Measurements from ENCODE around the gene RAB6B. TPM values are rescaled to one million over a fixed set of nuclear protein-coding genes. Genes with fewer than 3 reads are reported as not detected.

RAB6B gene
- total and polyA plus RNA-seq, 7 experiments from 2014 or later: 0.14 to 1.2 (median 0.22) TPM; not detected in 3

GRCh38 chr3:133940536-133940935 lies 44.9 kb upstream of the RAB6B start:
- Mint-ChIP-seq H3K4me3 (no peak overlapping the region), H3K27me3 (peaks cover 0 to 15% (median 4%) of the 10 kb centered on the region in 5 donors), H3K4me1 (peaks cover 5 to 13% (median 6%) of the 10 kb centered on the region in 7 donors), H3K9me3 (no peaks in the 10 kb centered on the region), H3K27ac (no peak overlapping the region), H3K36me3 (no peaks in the 10 kb centered on the region)
- H3K9me3 ChIP-seq (ENCODE audit: control insufficient read depth in 2 of 3, low read length in 3 of 3): no peaks in the 10 kb centered on the region
- peaks cover 0 to 2% of the 10 kb centered on the region in 2 donors for H3K27me3 ChIP-seq (ENCODE audit: control insufficient read depth in 2 of 2, insufficient read depth in 2 of 2, low read length in 2 of 2)
- ChIA-PET POLR2A (no interaction called here), CTCF (no interaction called here)
- no peak overlapping the region for H3K27ac ChIP-seq (ENCODE audit: low read depth, low read length)
- no peak overlapping the region for H3K4me3 ChIP-seq (ENCODE audit: low read length)
- no peak for DNase-seq
- H3K36me3 ChIP-seq (ENCODE audit: control insufficient read depth in 2 of 3, insufficient read depth in 3 of 3, low read length in 3 of 3): no peaks in the 10 kb centered on the region
- no peak for ATAC-seq
- no peaks in the 10 kb centered on the region for H3K4me1 ChIP-seq (ENCODE audit: control insufficient read depth in 2 of 2, insufficient read depth in 2 of 2, low read length in 2 of 2)
- intact Hi-C loops (cut with micrococcal nuclease): no loop called here

- intact Hi-C loops (cut with micrococcal nuclease): no loop called here
- no peak overlapping the region for H3K4me3 ChIP-seq (ENCODE audit: low read length)
- DNase-seq: no peak
- H3K36me3 ChIP-seq (ENCODE audit: control insufficient read depth in 2 of 3, insufficient read depth in 3 of 3, low read length in 3 of 3): no peaks in the 10 kb centered on the region
- no peak for ATAC-seq
- ChIA-PET POLR2A (no interaction called here), CTCF (no interaction called here)
- no peaks in the 10 kb centered on the region for H3K9me3 ChIP-seq (ENCODE audit: control insufficient read depth in 2 of 3, low read length in 3 of 3)
- no peaks in the 10 kb centered on the region for H3K4me1 ChIP-seq (ENCODE audit: control insufficient read depth in 2 of 2, insufficient read depth in 2 of 2, low read length in 2 of 2)
- no peaks in the 10 kb centered on the region for H3K36me3 Mint-ChIP-seq
- H3K9me3 Mint-ChIP-seq: no peaks in the 10 kb centered on the region
- H3K4me3 Mint-ChIP-seq: no peak overlapping the region
- H3K27ac Mint-ChIP-seq: no peak overlapping the region
- H3K27ac ChIP-seq (ENCODE audit: low read depth, low read length): no peak overlapping the region
- peaks cover 5 to 13% (median 6%) of the 10 kb centered on the region in 7 donors for H3K4me1 Mint-ChIP-seq
- peaks cover 0 to 14% (median 4%) of the 10 kb centered on the region in 5 donors for H3K27me3 Mint-ChIP-seq
- H3K27me3 ChIP-seq (ENCODE audit: control insufficient read depth in 2 of 2, insufficient read depth in 2 of 2, low read length in 2 of 2): peaks cover 0 to 2% of the 10 kb centered on the region in 2 donors
Measured at GRCh38 chr3:133939463-133939835, 43.8 kb upstream of the RAB6B start.

- Mint-ChIP-seq H3K36me3 (no peaks in the 10 kb centered on the region), H3K27me3 (peaks cover 0 to 8% (median 4%) of the 10 kb centered on the region in 5 donors), H3K4me1 (peaks cover 5 to 11% (median 6%) of the 10 kb centered on the region in 7 donors), H3K27ac (no peak overlapping the region), H3K9me3 (no peaks in the 10 kb centered on the region), H3K4me3 (no peak overlapping the region)
- CTCF ChIA-PET: no interaction called here
- intact Hi-C loops (cut with micrococcal nuclease): no loop called here
- ATAC-seq (no peak), DNase-seq (no peak)
- H3K9me3 ChIP-seq (ENCODE audit: control insufficient read depth in 2 of 3, low read length in 3 of 3): no peaks in the 10 kb centered on the region
- H3K36me3 ChIP-seq (ENCODE audit: control insufficient read depth in 2 of 3, insufficient read depth in 3 of 3, low read length in 3 of 3): no peaks in the 10 kb centered on the region
- H3K27me3 ChIP-seq (ENCODE audit: control insufficient read depth in 2 of 2, insufficient read depth in 2 of 2, low read length in 2 of 2): peaks cover 0 to 2% of the 10 kb centered on the region in 2 donors
- no peak overlapping the region for H3K4me3 ChIP-seq (ENCODE audit: low read length)
- H3K27ac ChIP-seq (ENCODE audit: low read depth, low read length): no peak overlapping the region
- POLR2A ChIA-PET: no interaction called here
- H3K4me1 ChIP-seq (ENCODE audit: control insufficient read depth in 2 of 2, insufficient read depth in 2 of 2, low read length in 2 of 2): no peaks in the 10 kb centered on the region
Measured at GRCh38 chr3:133938770-133939462, 43.2 kb upstream of the RAB6B start.

DNA sequence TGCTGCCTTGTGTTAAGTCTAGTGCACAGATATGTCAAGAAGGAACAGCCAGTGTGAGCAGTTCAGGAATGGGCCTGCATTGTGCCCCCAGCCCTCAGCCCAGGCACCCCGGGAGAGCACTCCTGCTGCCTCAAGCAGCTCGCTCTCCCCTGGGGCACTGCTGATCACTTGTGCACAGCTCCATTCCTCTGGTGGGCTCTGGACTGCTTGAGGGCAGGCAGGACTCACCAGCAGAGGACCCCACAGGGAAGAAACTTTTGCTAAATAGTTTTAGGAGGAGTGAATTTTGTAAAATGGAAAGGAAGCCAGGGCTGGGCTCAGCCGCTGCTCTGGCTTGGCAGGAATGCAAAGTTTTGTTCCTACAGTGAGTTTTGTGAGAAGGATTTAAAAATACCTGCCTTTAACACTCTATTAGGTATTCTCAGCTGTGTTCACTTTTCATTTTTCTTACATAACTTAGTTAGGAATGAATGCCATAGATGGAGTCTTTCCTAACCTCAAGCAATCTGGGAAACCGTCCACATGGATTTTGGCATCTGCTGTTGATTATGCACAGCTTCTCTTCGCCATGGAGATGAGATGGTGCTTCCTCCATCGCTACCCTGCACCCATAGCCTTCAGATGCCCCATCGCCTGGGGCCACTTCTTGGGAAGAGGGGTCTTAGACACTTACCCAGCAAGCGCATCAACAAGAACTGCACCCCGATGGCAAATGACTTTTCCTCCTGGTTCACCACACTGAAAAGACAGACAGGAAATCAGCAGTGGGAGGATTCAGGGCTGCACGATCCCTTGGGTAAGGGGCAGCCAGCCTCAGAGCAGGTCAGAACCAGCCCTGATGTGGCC lies 42.3 kb upstream of the RAB6B start:
- Histone ChIP-seq H3K36me3 (ENCODE audit: control insufficient read depth in 2 of 3, insufficient read depth in 3 of 3, low read length in 3 of 3) (no peaks in the 10 kb centered on the region), H3K27me3 (ENCODE audit: control insufficient read depth in 2 of 2, insufficient read depth in 2 of 2, low read length in 2 of 2) (peaks cover 0 to 2% of the 10 kb centered on the region in 2 donors), H3K4me1 (ENCODE audit: control insufficient read depth in 2 of 2, insufficient read depth in 2 of 2, low read length in 2 of 2) (no peaks in the 10 kb centered on the region), H3K4me3 (ENCODE audit: low read length) (no peak overlapping the region), H3K9me3 (ENCODE audit: control insufficient read depth in 2 of 3, low read length in 3 of 3) (no peaks in the 10 kb centered on the region), H3K27ac (ENCODE audit: low read depth, low read length) (no peak overlapping the region)
- ChIA-PET POLR2A (no interaction called here), CTCF (no interaction called here)
- Mint-ChIP-seq H3K36me3 (no peaks in the 10 kb centered on the region), H3K9me3 (no peaks in the 10 kb centered on the region), H3K4me1 (peaks cover 4 to 6% (median 6%) of the 10 kb centered on the region in 7 donors), H3K27ac (no peak overlapping the region), H3K27me3 (peaks cover 0 to 8% (median 4%) of the 10 kb centered on the region in 5 donors), H3K4me3 (no peak overlapping the region)
- no peak for DNase-seq
- intact Hi-C loops (cut with micrococcal nuclease): no loop called here
- ATAC-seq: no peak

- ATAC-seq: no peak
- intact Hi-C loops (cut with micrococcal nuclease): no loop called here
Measured at GRCh38 chr3:133937061-133937686, 41.5 kb upstream of the RAB6B start.

GRCh38 chr3:133935843-133936769 lies 40.4 kb upstream of the RAB6B start:
- Histone ChIP-seq H3K27me3 (ENCODE audit: control insufficient read depth in 2 of 2, insufficient read depth in 2 of 2, low read length in 2 of 2) (no peaks in the 10 kb centered on the region), H3K9me3 (ENCODE audit: control insufficient read depth in 2 of 3, low read length in 3 of 3) (no peaks in the 10 kb centered on the region), H3K4me3 (ENCODE audit: low read length) (no peak overlapping the region), H3K27ac (ENCODE audit: low read depth, low read length) (no peak overlapping the region), H3K4me1 (ENCODE audit: control insufficient read depth in 2 of 2, insufficient read depth in 2 of 2, low read length in 2 of 2) (no peaks in the 10 kb centered on the region), H3K36me3 (ENCODE audit: control insufficient read depth in 2 of 3, insufficient read depth in 3 of 3, low read length in 3 of 3) (no peaks in the 10 kb centered on the region)
- H3K4me1 Mint-ChIP-seq: no peaks in the 10 kb centered on the region
- no peak overlapping the region for H3K4me3 Mint-ChIP-seq
- H3K27me3 Mint-ChIP-seq: peaks cover 0 to 3% (median 0%) of the 10 kb centered on the region in 5 donors
- no peaks in the 10 kb centered on the region for H3K36me3 Mint-ChIP-seq
- ATAC-seq (no peak), DNase-seq (no peak)
- intact Hi-C loops (cut with micrococcal nuclease): no loop called here
- ChIA-PET CTCF (no interaction called here), POLR2A (no interaction called here)
- no peak overlapping the region for H3K27ac Mint-ChIP-seq
- no peaks in the 10 kb centered on the region for H3K9me3 Mint-ChIP-seq

More at GRCh38 chr3:133937061-133937686, 41.5 kb upstream of the RAB6B start:
- Mint-ChIP-seq H3K4me3 (no peak overlapping the region), H3K27me3 (peaks cover 0 to 3% (median 0%) of the 10 kb centered on the region in 5 donors), H3K4me1 (peaks cover 0 to under 1% (median under 1%) of the 10 kb centered on the region in 7 donors), H3K27ac (no peak overlapping the region), H3K9me3 (no peaks in the 10 kb centered on the region), H3K36me3 (no peaks in the 10 kb centered on the region)
- no peaks in the 10 kb centered on the region for H3K9me3 ChIP-seq (ENCODE audit: control insufficient read depth in 2 of 3, low read length in 3 of 3)
- H3K36me3 ChIP-seq (ENCODE audit: control insufficient read depth in 2 of 3, insufficient read depth in 3 of 3, low read length in 3 of 3): no peaks in the 10 kb centered on the region
- no peak overlapping the region for H3K4me3 ChIP-seq (ENCODE audit: low read length)
- H3K4me1 ChIP-seq (ENCODE audit: control insufficient read depth in 2 of 2, insufficient read depth in 2 of 2, low read length in 2 of 2): no peaks in the 10 kb centered on the region
- DNase-seq: no peak
- CTCF ChIA-PET: no interaction called here
- H3K27me3 ChIP-seq (ENCODE audit: control insufficient read depth in 2 of 2, insufficient read depth in 2 of 2, low read length in 2 of 2): peaks cover 0 to 2% of the 10 kb centered on the region in 2 donors
- no peak overlapping the region for H3K27ac ChIP-seq (ENCODE audit: low read depth, low read length)
- POLR2A ChIA-PET: no interaction called here
